MM.1S (cell line): ENCODE results near the gene SCLY.

Source experiments
- DNase-seq: peaks from one replicate; pipeline ENCODE4 v3.0.0-alpha.2; 2015
- H2AFZ ChIP-seq: fragments of 300-600 bp; sonication (generic); 2 replicates; pipeline ENCODE4 v1.6.0; 2016; ENCODE audit warnings: antibody characterized with exemption, low read length
- H3F3A ChIP-seq: fragments of 300-600 bp; sonication (generic); 2 replicates; pipeline ENCODE4 v1.6.1; 2016; ENCODE audit warnings: mild to moderate bottlenecking, antibody characterized with exemption, low read length, moderate library complexity, mixed read lengths; ENCODE audit not compliant: insufficient read depth
- H3K27ac ChIP-seq: fragments of 300-600 bp; sonication (generic); 2 replicates; pipeline ENCODE4 v1.5.1; 2016; ENCODE audit warnings: mild to moderate bottlenecking, low read length
- H3K27me3 ChIP-seq: fragments of 300-600 bp; sonication (generic); replicated peaks from 2 replicates; pipeline ENCODE4 v1.6.0; 2016; ENCODE audit warnings: low read length; ENCODE audit not compliant: insufficient read depth
- H3K36me3 ChIP-seq: fragments of 300-600 bp; sonication (generic); replicated peaks from 2 replicates; pipeline ENCODE4 v1.6.1; 2016; ENCODE audit warnings: mild to moderate bottlenecking, low read length, mixed read lengths; ENCODE audit not compliant: insufficient read depth
- H3K4me1 ChIP-seq: fragments of 300-600 bp; sonication (generic); 2 replicates; pipeline ENCODE4 v1.6.1; 2016; ENCODE audit warnings: low read length, mixed read lengths
- H3K4me2 ChIP-seq: fragments of 300-600 bp; sonication (generic); 2 replicates; pipeline ENCODE4 v1.6.0; 2016; ENCODE audit warnings: low read depth, low read length
- H3K4me3 ChIP-seq: fragments of 300-600 bp; sonication (generic); 2 replicates; pipeline ENCODE4 v1.5.1; 2016; ENCODE audit warnings: low read length, mixed read lengths
- H3K79me2 ChIP-seq: fragments of 300-600 bp; sonication (generic); 2 replicates; pipeline ENCODE4 v1.6.1; 2016; ENCODE audit warnings: mixed run types, low read length, mixed read lengths
- H3K9ac ChIP-seq: fragments of 300-600 bp; sonication (generic); 2 replicates; pipeline ENCODE4 v1.6.1; 2016; ENCODE audit warnings: low read length, mixed read lengths
- H3K9me2 ChIP-seq: fragments of 300-600 bp; sonication (generic); replicated peaks from 2 replicates; pipeline ENCODE4 v1.6.1; 2016; ENCODE audit warnings: mild to moderate bottlenecking, low read length, mixed read lengths; ENCODE audit not compliant: insufficient read depth
- H3K9me3 ChIP-seq: fragments of 300-600 bp; sonication (generic); replicated peaks from 2 replicates; pipeline ENCODE4 v1.6.1; 2016; ENCODE audit warnings: mild to moderate bottlenecking, low read length, mixed read lengths; ENCODE audit not compliant: insufficient read depth
- H4K20me1 ChIP-seq: fragments of 300-600 bp; sonication (generic); 2 replicates; pipeline ENCODE4 v1.6.1; 2016; ENCODE audit warnings: mild to moderate bottlenecking, low read length, moderate library complexity, mixed read lengths; ENCODE audit not compliant: insufficient read depth
- CTCF ChIP-seq: fragments of 300-600 bp; sonication (generic); IDR thresholded peaks from 2 replicates; pipeline ENCODE4 v1.5.1; 2016; ENCODE audit warnings: antibody characterized with exemption, low read length, mixed read lengths
- EZH2 ChIP-seq: fragments of 300-600 bp; sonication (generic); optimal IDR thresholded peaks from 2 replicates; pipeline ENCODE3; 2017; ENCODE audit warnings: low read depth, mild to moderate bottlenecking, antibody characterized with exemption, low read length, mixed read lengths
- EZH2phosphoT487 ChIP-seq: fragments of 300-600 bp; sonication (generic); IDR thresholded peaks from 2 replicates; pipeline ENCODE4 v1.6.1; 2018; ENCODE audit warnings: antibody characterized with exemption, low read length

Gene SCLY

DNA sequence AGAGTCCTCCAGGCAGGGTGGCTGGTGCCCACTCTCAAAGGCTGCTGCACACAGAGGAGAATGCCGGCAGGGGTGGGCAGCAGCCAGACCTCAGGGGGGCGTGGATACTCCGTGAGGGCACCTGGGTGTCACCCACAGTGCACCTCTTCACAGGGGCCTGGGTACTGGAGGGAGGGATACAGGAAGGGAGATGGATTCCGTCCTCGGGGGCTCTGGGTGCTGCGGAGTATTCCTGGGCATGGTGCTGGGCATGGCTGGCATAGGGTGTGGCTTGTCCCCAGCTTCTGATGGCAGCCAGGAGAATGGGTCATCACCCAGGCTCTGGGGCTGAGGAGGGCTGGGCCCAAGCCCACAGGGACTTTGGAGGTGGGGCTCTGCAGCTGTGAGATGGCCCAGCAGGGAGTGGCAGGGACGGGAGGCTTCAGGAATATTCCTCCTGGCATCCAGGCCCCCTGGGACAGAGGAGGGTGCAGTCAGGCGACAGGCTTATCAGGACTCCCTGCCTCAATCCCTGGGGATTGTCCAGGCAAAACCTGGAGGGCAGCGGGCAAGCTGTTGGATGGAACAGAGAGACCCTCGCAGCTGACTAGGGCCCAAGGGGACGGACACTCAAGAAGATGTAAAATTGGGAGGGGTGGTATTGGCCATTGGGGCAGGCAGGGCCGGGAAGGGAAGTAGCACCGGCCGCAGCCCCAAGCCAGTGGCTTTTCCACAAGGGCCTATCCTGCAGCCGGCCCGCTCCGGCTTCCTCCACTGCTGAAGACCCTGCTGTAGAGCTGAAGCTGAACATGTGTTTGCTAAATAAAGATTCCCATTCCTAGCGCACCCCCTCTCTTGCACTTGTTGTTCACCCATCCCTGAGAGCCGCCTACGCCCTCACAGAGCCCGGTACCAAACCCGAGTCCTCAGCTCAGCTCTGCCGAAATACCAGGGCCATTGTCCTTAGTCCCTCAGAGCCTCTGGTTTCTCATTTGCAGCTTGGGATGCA, 72.0 kb downstream of the SCLY start:
- H3K27me3 ChIP-seq, result no peaks in the 10 kb centered on the region; the same call in 1 of the 2 replicates
- H3K79me2 ChIP-seq, result no peaks in the 10 kb centered on the region
- DNase-seq, result no peak
- no peak overlapping the region for H2AFZ ChIP-seq
- TF ChIP-seq CTCF (no peak), EZH2 (no peak)
- H3K27ac ChIP-seq, result no peak overlapping the region
- no peaks in the 10 kb centered on the region for H3K9me3 ChIP-seq
- no peaks in the 10 kb centered on the region for H3K4me1 ChIP-seq
- no peaks in the 10 kb centered on the region for H3K36me3 ChIP-seq
- H3F3A ChIP-seq, result no peaks in the 10 kb centered on the region
- H4K20me1 ChIP-seq, result no peaks in the 10 kb centered on the region
- no peak overlapping the region for H3K4me2 ChIP-seq
- H3K4me3 ChIP-seq, result no peak overlapping the region
- no peaks in the 10 kb centered on the region for H3K9me2 ChIP-seq
- no peak overlapping the region for H3K9ac ChIP-seq

- Histone ChIP-seq H3K9ac (no peak overlapping the region), H3F3A (no peaks in the 10 kb centered on the region), H3K4me3 (no peak overlapping the region), H3K79me2 (no peaks in the 10 kb centered on the region), H3K27ac (no peak overlapping the region), H3K36me3 (no peaks in the 10 kb centered on the region), H2AFZ (no peak overlapping the region), H3K9me3 (no peaks in the 10 kb centered on the region), H4K20me1 (no peaks in the 10 kb centered on the region), H3K27me3 (no peaks in the 10 kb centered on the region; the same call in 1 of the 2 replicates), H3K4me1 (no peaks in the 10 kb centered on the region), H3K4me2 (no peak overlapping the region), H3K9me2 (no peaks in the 10 kb centered on the region)
- TF ChIP-seq CTCF (no peak), EZH2phosphoT487 (no peak), EZH2 (no peak)
- no peak for DNase-seq
Measured at GRCh38 chr2:238133499-238134392, 72.9 kb downstream of the SCLY start.

- H3K4me2 ChIP-seq, result no peak overlapping the region
- H4K20me1 ChIP-seq, result no peaks in the 10 kb centered on the region
- no peaks in the 10 kb centered on the region for H3K4me1 ChIP-seq
- no peaks in the 10 kb centered on the region for H3K79me2 ChIP-seq
- no peak for TF ChIP-seq EZH2
- TF ChIP-seq EZH2phosphoT487, result no peak
- TF ChIP-seq CTCF, result no peak
- no peak overlapping the region for H2AFZ ChIP-seq
- no peaks in the 10 kb centered on the region; the same call in 1 of the 2 replicates for H3K27me3 ChIP-seq
- no peaks in the 10 kb centered on the region for H3K9me3 ChIP-seq
- DNase-seq, result no peak
- H3K4me3 ChIP-seq, result no peak overlapping the region
- H3K27ac ChIP-seq, result no peak overlapping the region
- H3K9me2 ChIP-seq, result no peaks in the 10 kb centered on the region
- H3F3A ChIP-seq, result no peaks in the 10 kb centered on the region
- no peak overlapping the region for H3K9ac ChIP-seq
- no peaks in the 10 kb centered on the region for H3K36me3 ChIP-seq
Measured at GRCh38 chr2:238134393-238134785, 73.6 kb downstream of the SCLY start.
